ENCODE results near the gene ROMO1.

DNA sequence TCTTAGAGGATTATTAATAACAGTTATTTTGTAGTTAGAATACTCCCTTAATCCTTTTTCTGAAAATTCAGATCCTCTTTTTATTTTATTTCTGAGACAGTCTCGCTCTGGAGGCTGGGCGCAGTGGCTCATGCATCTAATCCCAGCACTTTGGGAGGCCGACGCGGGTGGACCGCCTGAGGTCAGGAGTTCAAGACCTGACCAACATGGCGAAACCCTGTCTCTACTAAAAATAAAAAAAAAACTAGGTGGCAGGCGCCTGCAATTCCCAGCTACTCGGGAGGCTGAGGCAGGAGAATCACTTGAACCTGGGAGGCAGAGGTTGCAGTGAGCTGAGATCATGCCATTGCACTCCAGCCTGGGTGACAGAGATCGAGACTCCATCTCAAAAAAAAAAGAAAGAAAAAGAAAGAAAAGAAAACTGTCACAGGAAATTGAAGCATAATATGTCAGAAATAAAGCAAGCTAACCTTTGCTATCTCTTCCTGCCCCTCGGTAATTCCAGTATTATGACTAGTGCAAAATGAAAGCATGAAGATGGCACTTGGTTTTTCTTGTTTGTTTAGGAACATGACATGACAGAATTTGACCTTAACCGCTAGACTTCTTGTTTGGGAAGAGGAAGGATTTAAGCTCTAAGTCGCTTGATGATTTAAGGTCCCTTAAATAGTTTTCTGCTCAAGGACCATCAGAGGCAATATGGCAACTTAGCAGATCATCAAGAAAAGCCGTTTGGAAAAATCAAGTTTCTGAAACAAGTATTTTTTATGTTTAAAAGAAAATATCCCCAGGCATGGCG, 44.7 kb downstream of the ROMO1 start:
- TF ChIP-seq POLR2A (IDR thresholded peaks at IDR 0.05): no peak
- TF ChIP-seq, protein P1, sequence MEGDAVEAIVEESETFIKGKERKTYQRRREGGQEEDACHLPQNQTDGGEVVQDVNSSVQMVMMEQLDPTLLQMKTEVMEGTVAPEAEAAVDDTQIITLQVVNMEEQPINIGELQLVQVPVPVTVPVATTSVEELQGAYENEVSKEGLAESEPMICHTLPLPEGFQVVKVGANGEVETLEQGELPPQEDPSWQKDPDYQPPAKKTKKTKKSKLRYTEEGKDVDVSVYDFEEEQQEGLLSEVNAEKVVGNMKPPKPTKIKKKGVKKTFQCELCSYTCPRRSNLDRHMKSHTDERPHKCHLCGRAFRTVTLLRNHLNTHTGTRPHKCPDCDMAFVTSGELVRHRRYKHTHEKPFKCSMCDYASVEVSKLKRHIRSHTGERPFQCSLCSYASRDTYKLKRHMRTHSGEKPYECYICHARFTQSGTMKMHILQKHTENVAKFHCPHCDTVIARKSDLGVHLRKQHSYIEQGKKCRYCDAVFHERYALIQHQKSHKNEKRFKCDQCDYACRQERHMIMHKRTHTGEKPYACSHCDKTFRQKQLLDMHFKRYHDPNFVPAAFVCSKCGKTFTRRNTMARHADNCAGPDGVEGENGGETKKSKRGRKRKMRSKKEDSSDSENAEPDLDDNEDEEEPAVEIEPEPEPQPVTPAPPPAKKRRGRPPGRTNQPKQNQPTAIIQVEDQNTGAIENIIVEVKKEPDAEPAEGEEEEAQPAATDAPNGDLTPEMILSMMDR (IDR thresholded peaks at IDR 0.05): no peak

Measured in prostate gland (tissue), 2 donors.